Naive thymus-derived CD4-positive, alpha-beta T cell (primary cell): ENCODE data around the gene SH2D4B. TPM values are rescaled to one million over a fixed set of nuclear protein-coding genes. Genes with fewer than 3 reads are reported as not detected.

Experiments
- ATAC-seq: fragments of 150-1000 bp; cut with Tn5 transposase; 2 replicates; pipeline ENCODE4 v1.10.0; 2021; ENCODE audit warnings: mild to moderate bottlenecking, moderate library complexity
- CTCF ChIA-PET: fragments of 350-600 bp; sonication (Branson Sonifier 250); formaldehyde crosslinking; loops from one replicate; lab custom pipeline; 2021; ENCODE audit warnings: antibody characterized with exemption; lab: Charles Lee
- POLR2A ChIA-PET: fragments of 350-600 bp; sonication (Branson Sonifier 250); formaldehyde crosslinking; loops from one replicate; lab custom pipeline; 2021; ENCODE audit warnings: antibody characterized with exemption, inconsistent platforms; lab: Charles Lee
- DNase-seq, 9 donors: peaks; one replicate each; pipeline versions ENCODE4 v3.0.0 to v3.0.0-alpha.2; 2020 to 2022; ENCODE audit warnings: mixed read lengths in 1 of 9
- H3K27ac ChIP-seq: one replicate; pipeline ENCODE4 v1.7.0; 2013; ENCODE audit warnings: mild to moderate bottlenecking, low read depth, low read length, moderate library complexity
- H3K27me3 ChIP-seq, 2 donors: one replicate each; pipeline ENCODE4 v1.7.0; 2013; ENCODE audit warnings: low read length in 2 of 2, mild to moderate bottlenecking in 2 of 2, moderate library complexity in 2 of 2; ENCODE audit not compliant: control insufficient read depth in 2 of 2, insufficient read depth in 2 of 2
- H3K36me3 ChIP-seq, 3 experiments: 1 replicate in 2 of 3; 2 replicates in 1 of 3; pipeline ENCODE4 v1.7.0; 2013; ENCODE audit warnings: low read length in 3 of 3, mild to moderate bottlenecking in 3 of 3, moderate library complexity in 1 of 3; ENCODE audit not compliant: insufficient read depth in 3 of 3, control insufficient read depth in 2 of 3
- H3K4me1 ChIP-seq, 2 donors: one replicate each; pipeline ENCODE4 v1.7.0; 2013; ENCODE audit warnings: low read length in 2 of 2, mild to moderate bottlenecking in 2 of 2, moderate library complexity in 1 of 2; ENCODE audit not compliant: control insufficient read depth in 2 of 2, insufficient read depth in 2 of 2
- H3K4me3 ChIP-seq: 2 replicates; pipeline ENCODE4 v1.7.0; 2013; ENCODE audit warnings: mild to moderate bottlenecking, low read length
- H3K9me3 ChIP-seq, 3 experiments: 1 replicate in 2 of 3; 2 replicates in 1 of 3; pipeline ENCODE4 v1.7.0; 2013; ENCODE audit warnings: low read length in 3 of 3; ENCODE audit not compliant: control insufficient read depth in 2 of 3
- H3K27ac Mint-ChIP-seq, 9 donors: one replicate each; pipeline ENCODE4 v1.8.0; 2020 to 2022; ENCODE audit warnings: mixed read lengths in 9 of 9, mild to moderate bottlenecking in 8 of 9, moderate library complexity in 5 of 9, inconsistent platforms in 2 of 9
- H3K27me3 Mint-ChIP-seq, 5 donors: one replicate each; pipeline ENCODE4 v1.8.0; 2021 to 2022; ENCODE audit warnings: mixed read lengths in 5 of 5, mild to moderate bottlenecking in 1 of 5
- H3K36me3 Mint-ChIP-seq, 5 donors: one replicate each; pipeline ENCODE4 v1.8.0; 2020 to 2022; ENCODE audit warnings: mixed read lengths in 5 of 5, mild to moderate bottlenecking in 3 of 5, inconsistent platforms in 1 of 5
- H3K4me1 Mint-ChIP-seq, 7 donors: one replicate each; pipeline ENCODE4 v1.8.0; 2020 to 2022; ENCODE audit warnings: mixed read lengths in 7 of 7, mild to moderate bottlenecking in 3 of 7, inconsistent platforms in 1 of 7
- H3K4me3 Mint-ChIP-seq, 10 donors: one replicate each; pipeline ENCODE4 v1.8.0; 2020 to 2022; ENCODE audit warnings: mild to moderate bottlenecking in 10 of 10, mixed read lengths in 10 of 10, moderate library complexity in 6 of 10, inconsistent platforms in 2 of 10
- H3K9me3 Mint-ChIP-seq, 11 donors: one replicate each; pipeline ENCODE4 v1.8.0; 2020 to 2022; ENCODE audit warnings: mixed read lengths in 11 of 11, mild to moderate bottlenecking in 4 of 11, inconsistent platforms in 1 of 11, moderate library complexity in 1 of 11
- intact Hi-C, 2 donors: fragments of 100-400 bp; cut with micrococcal nuclease; formaldehyde crosslinking; loops; one replicate each; pipeline ENCODE4 v1.15.1; 2023
- polyA plus RNA-seq, 2 donors: library from polyadenylated mRNA; unstranded; fragments of 300-500 nt; fragmentation: Illumina TruSeq; gene quantifications; one replicate each; pipeline ENCODE4 v1.2.3, GENCODE V29; 2021
- total RNA-seq, 6 experiments: library from RNA in 5 of 6; stranded (reverse) in 5 of 6; gene quantifications; 1 replicate in 5 of 6; 2 replicates in 1 of 6; pipeline ENCODE4 v1.2.3 and lab custom pipeline; 2021 to 2026

The SH2D4B gene
- total and polyA plus RNA-seq, 7 experiments from 2014 or later: 0.10 to 0.51 (median 0.14) TPM; not detected in 2

DNA sequence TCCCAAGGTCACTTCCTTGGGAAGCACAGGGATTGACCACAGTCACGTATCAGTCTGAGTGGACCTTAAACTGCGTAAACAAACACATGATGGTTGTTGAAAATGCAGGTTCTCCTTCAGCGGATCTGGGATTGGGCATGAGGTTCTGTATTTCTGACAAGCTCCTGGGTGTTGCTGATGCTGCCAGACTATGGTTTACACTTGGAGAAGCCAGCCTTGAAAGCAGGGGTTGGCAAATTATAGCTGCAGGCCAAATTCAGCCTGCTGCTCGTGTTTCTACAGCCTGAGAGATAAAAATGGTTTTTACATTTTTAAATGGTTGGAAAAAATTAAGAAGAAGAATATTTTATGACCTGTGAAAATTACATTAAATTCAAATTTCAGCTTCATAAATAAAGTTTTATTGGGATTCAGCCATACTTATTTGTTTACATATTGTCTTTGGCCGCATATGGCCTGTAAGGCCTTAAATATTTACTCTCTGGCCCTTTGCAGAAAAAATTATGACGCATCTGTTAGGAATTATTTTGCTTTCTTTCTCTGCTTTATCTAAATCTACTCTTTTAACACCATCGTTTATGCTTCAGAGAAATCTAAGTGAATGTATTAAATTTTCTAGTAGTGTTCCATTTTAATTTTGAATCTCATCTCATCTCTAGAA lies 109.6 kb downstream of the SH2D4B start:
- H3K27ac Mint-ChIP-seq: no peak overlapping the region
- DNase-seq: no peak
- no peaks in the 10 kb centered on the region for H3K27me3 ChIP-seq
- H3K4me3 ChIP-seq: no peak overlapping the region
- no peak overlapping the region for H3K27ac ChIP-seq
- no peaks in the 10 kb centered on the region for H3K36me3 Mint-ChIP-seq
- H3K4me1 Mint-ChIP-seq: no peaks in the 10 kb centered on the region
- H3K9me3 ChIP-seq: no peaks in the 10 kb centered on the region
- no peak for ATAC-seq
- H3K36me3 ChIP-seq: no peaks in the 10 kb centered on the region
- no peaks in the 10 kb centered on the region for H3K4me1 ChIP-seq
- intact Hi-C loops: no loop called here
- POLR2A ChIA-PET: no interaction called here
- CTCF ChIA-PET: interaction anchor here (0.6 kb wide), 1 partner anchor 388 kb away, joined by 6 read pairs; no protein-coding TSS in a partner anchor
- H3K27me3 Mint-ChIP-seq: peaks cover 0 to 10% (median 6%) of the 10 kb centered on the region in 5 donors
- no peaks in the 10 kb centered on the region for H3K9me3 Mint-ChIP-seq
- H3K4me3 Mint-ChIP-seq: no peak overlapping the region

DNA sequence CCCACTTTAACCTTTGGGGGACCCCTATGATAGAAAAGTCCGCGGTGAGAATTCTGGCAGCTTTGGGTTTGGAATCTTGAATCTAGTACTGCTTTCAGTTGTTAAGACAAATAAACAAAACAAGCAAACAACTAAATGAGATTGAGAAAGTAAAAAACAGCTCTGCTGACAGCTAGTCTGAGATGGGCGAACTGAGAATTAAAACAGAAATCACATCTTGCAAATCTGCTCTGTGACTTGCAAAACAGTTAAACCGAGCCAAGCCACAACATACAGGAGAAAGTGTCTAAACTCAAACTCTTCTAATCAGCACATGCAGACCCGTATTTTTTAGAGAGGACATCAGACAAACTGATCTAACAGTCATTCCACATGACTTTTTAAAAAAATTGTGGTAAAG lies 110.4 kb downstream of the SH2D4B start:
- no peaks in the 10 kb centered on the region for H3K4me1 ChIP-seq
- H3K27ac Mint-ChIP-seq: no peak overlapping the region

DNA sequence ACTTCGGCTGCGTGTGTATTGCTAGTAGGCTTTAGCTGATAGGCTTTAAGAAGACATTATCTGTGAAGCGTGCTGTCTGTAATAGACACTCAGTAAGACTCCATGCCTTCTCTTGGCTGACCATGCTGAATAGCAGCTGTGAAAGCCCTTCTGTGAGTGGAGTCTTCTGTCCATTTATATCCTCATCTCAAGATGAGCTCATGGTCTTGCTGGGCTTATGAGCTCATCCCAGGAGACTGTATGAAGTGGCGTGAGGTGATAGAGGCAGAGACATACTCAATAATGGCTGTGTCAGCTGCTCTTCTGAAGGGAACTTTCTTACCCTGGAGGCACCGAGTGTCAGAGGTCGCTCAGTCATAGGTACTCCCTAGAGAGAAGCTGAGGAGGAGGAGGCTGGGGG lies 111.5 kb downstream of the SH2D4B start:
- no peaks in the 10 kb centered on the region for H3K4me1 Mint-ChIP-seq
- H3K27ac ChIP-seq: no peak overlapping the region
- ChIA-PET POLR2A (no interaction called here), CTCF (interaction anchor here (1.5 kb wide), 1 partner anchor 14 kb away, joined by 5 read pairs; no protein-coding TSS in a partner anchor)
- no peaks in the 10 kb centered on the region for H3K4me1 ChIP-seq
- peaks cover 4 to 15% (median 8%) of the 10 kb centered on the region in 5 donors for H3K27me3 Mint-ChIP-seq
- intact Hi-C loops: no loop called here
- no peak overlapping the region for H3K4me3 Mint-ChIP-seq
- no peak overlapping the region for H3K4me3 ChIP-seq
- H3K9me3 ChIP-seq: peaks cover 0 to 6% (median 0%) of the 10 kb centered on the region in 3 experiments
- H3K9me3 Mint-ChIP-seq: peaks cover 0 to 12% (median 5%) of the 10 kb centered on the region in 11 donors
- ATAC-seq (no peak), DNase-seq (no peak)
- peaks cover 0 to 11% (median 0%) of the 10 kb centered on the region in 5 donors for H3K36me3 Mint-ChIP-seq
- no peaks in the 10 kb centered on the region for H3K27me3 ChIP-seq
- peak overlapping the region in 1 of 9 donors; percentile 23 for H3K27ac Mint-ChIP-seq
- H3K36me3 ChIP-seq: no peaks in the 10 kb centered on the region

More for the DNA sequence above, 110.4 kb downstream of the SH2D4B start:
- Histone ChIP-seq H3K36me3 (no peaks in the 10 kb centered on the region), H3K9me3 (no peaks in the 10 kb centered on the region), H3K27ac (no peak overlapping the region), H3K27me3 (no peaks in the 10 kb centered on the region), H3K4me3 (no peak overlapping the region)
- DNase-seq (no peak), ATAC-seq (no peak)
- POLR2A ChIA-PET: no interaction called here
- peaks cover 0 to 10% (median 6%) of the 10 kb centered on the region in 5 donors for H3K27me3 Mint-ChIP-seq
- CTCF ChIA-PET: interaction anchor here (0.6 kb wide), 1 partner anchor 389 kb away, joined by 6 read pairs; no protein-coding TSS in a partner anchor
- no peak overlapping the region for H3K4me3 Mint-ChIP-seq
- intact Hi-C loops: no loop called here
- peaks cover 0 to under 1% (median 0%) of the 10 kb centered on the region in 5 donors for H3K36me3 Mint-ChIP-seq
- no peaks in the 10 kb centered on the region for H3K4me1 Mint-ChIP-seq
- H3K9me3 Mint-ChIP-seq: peaks cover 0 to 1% (median 0%) of the 10 kb centered on the region in 11 donors

DNA sequence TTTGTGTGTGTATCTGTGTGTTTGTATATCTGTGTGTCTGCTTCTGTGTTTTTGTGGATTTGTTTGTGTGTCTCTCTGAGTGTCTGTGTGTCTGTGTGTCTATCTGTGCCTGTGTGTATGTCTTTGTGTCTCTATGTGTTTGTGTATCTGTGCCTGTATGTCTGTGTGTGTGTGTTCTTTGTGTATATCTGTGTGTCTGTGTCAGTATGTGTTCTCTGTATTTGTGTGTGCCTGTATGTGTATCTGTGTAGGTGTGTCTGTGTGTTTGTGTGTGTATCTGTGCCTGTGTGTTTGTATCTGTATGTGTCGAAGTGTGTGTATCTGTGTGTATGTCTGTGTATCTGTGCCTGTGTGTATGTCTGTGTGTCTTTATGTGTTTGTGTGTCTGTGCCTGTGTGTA lies 118.2 kb downstream of the SH2D4B start:
- Histone ChIP-seq H3K4me1 (no peaks in the 10 kb centered on the region), H3K4me3 (no peak overlapping the region), H3K27ac (no peak overlapping the region), H3K27me3 (no peaks in the 10 kb centered on the region), H3K36me3 (no peaks in the 10 kb centered on the region), H3K9me3 (peaks cover 0 to 32% (median 11%) of the 10 kb centered on the region in 3 experiments)
- peaks cover 0 to 3% (median 0%) of the 10 kb centered on the region in 7 donors for H3K4me1 Mint-ChIP-seq
- peaks cover 0 to 9% (median 4%) of the 10 kb centered on the region in 5 donors for H3K27me3 Mint-ChIP-seq
- ChIA-PET CTCF (interaction anchor here (0.5 kb wide), 1 partner anchor 67 kb away, joined by 4 read pairs; no protein-coding TSS in a partner anchor), POLR2A (no interaction called here)
- intact Hi-C loops: no loop called here
- no peak overlapping the region for H3K4me3 Mint-ChIP-seq
- H3K36me3 Mint-ChIP-seq: peaks cover 0 to 13% (median 0%) of the 10 kb centered on the region in 5 donors
- ATAC-seq (no peak), DNase-seq (no peak)
- H3K27ac Mint-ChIP-seq: no peak overlapping the region
- peaks cover 0 to 18% (median 8%) of the 10 kb centered on the region in 11 donors for H3K9me3 Mint-ChIP-seq

DNA sequence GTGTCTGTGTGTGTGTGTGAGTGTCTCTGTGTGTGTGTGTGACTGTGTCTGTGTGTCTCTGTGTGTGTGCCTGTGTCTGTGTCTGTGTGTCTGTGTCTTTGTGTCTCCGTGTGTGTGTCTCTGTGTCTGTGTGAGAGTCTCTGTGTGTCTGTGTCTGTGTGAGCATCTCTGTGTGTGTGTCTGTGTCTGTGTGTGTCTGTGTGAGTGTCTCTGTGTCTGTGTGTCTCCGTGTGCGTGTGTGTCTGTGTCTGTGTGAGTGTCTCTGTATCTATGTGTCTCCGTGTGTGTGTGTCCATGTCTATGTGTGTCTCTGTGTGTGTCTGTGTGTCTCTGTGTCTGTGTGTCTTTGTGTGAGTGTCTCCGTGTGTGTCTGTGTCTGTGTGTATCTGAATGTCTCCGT lies 120.4 kb downstream of the SH2D4B start:
- Mint-ChIP-seq H3K4me1 (peaks cover 4 to 8% (median 6%) of the 10 kb centered on the region in 7 donors), H3K27ac (no peak overlapping the region), H3K9me3 (peaks cover 0 to 16% (median 8%) of the 10 kb centered on the region in 11 donors), H3K36me3 (peaks cover 0 to 13% (median 0%) of the 10 kb centered on the region in 5 donors), H3K4me3 (no peak overlapping the region), H3K27me3 (peaks cover 7 to 24% (median 13%) of the 10 kb centered on the region in 5 donors)
- no peak for DNase-seq
- Histone ChIP-seq H3K9me3 (peaks cover 0 to 32% (median 11%) of the 10 kb centered on the region in 3 experiments), H3K4me3 (no peak overlapping the region), H3K27ac (no peak overlapping the region), H3K36me3 (no peaks in the 10 kb centered on the region), H3K27me3 (peaks cover 0 to 5% of the 10 kb centered on the region in 2 donors), H3K4me1 (peaks cover 4 to 5% of the 10 kb centered on the region in 2 donors)
- ChIA-PET CTCF (no interaction called here), POLR2A (no interaction called here)
- intact Hi-C loops: no loop called here
- ATAC-seq: no peak

DNA sequence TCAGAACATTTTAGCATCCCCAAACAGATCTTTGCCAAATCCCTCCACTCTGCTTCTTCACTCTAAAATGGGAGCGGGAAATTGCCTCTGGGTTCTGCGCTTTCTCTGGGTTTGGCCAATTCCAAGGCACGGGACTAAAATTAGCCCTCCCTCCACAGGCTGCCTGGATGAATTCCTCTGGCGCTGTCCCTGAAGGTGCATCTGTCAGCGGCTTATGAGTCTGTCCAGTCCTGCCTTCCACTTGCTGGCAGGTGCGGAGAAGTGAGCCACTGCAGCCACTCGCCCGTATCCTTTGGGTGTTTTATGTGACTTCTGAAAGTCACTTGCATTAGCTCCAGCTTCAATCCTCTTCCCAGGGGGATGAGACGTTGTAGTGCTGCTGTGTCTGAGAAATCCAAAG lies 121.6 kb downstream of the SH2D4B start:
- H3K27ac Mint-ChIP-seq: no peak overlapping the region
- Histone ChIP-seq H3K27me3 (peaks cover 0 to 6% of the 10 kb centered on the region in 2 donors), H3K27ac (no peak overlapping the region), H3K4me3 (no peak overlapping the region), H3K9me3 (peaks cover 0 to 26% (median 11%) of the 10 kb centered on the region in 3 experiments), H3K36me3 (no peaks in the 10 kb centered on the region), H3K4me1 (peaks cover 4 to 5% of the 10 kb centered on the region in 2 donors)
- ATAC-seq: no peak
- H3K36me3 Mint-ChIP-seq: peaks cover 0 to under 1% (median 0%) of the 10 kb centered on the region in 5 donors
- H3K9me3 Mint-ChIP-seq: peaks cover 0 to 5% (median under 1%) of the 10 kb centered on the region in 11 donors
- intact Hi-C loops: no loop called here
- DNase-seq: no peak
- CTCF ChIA-PET: no interaction called here
- peaks cover 7 to 17% (median 15%) of the 10 kb centered on the region in 5 donors for H3K27me3 Mint-ChIP-seq
- H3K4me3 Mint-ChIP-seq: no peak overlapping the region
- POLR2A ChIA-PET: no interaction called here
- peaks cover 4 to 10% (median 8%) of the 10 kb centered on the region in 7 donors for H3K4me1 Mint-ChIP-seq
